BE2C (cell line): ENCODE results near the gene MOB3A.

ENCODE experiments used
- DNase-seq: peaks from one replicate; pipeline ENCODE4 v3.0.0-alpha.2; 2020
- H3K27me3 ChIP-seq: fragments of 250-450 bp; sonication (Bioruptor Pico); 2 replicates; pipeline ENCODE4 v1.5.1; 2020; ENCODE audit warnings: mild to moderate bottlenecking
- H3K36me3 ChIP-seq: fragments of 250-450 bp; sonication (Bioruptor Pico); 2 replicates; pipeline ENCODE4 v1.5.1; 2020; ENCODE audit warnings: mild to moderate bottlenecking
- H3K4me1 ChIP-seq: fragments of 250-450 bp; sonication (Bioruptor Pico); 2 replicates; pipeline ENCODE4 v1.5.1; 2020
- H3K4me3 ChIP-seq: 2 replicates; pipeline ENCODE4 v1.5.1; 2011; ENCODE audit warnings: low read depth, low read length
- H3K9me3 ChIP-seq: fragments of 250-450 bp; sonication (Bioruptor Pico); 2 replicates; pipeline ENCODE4 v1.5.1; 2020
- TF ChIP-seq, protein P1 (sequence below): IDR thresholded peaks from 2 replicates; pipeline ENCODE4 v1.5.1; 2012; ENCODE audit warnings: mild to moderate bottlenecking, low read depth, low read length

MOB3A gene

DNA sequence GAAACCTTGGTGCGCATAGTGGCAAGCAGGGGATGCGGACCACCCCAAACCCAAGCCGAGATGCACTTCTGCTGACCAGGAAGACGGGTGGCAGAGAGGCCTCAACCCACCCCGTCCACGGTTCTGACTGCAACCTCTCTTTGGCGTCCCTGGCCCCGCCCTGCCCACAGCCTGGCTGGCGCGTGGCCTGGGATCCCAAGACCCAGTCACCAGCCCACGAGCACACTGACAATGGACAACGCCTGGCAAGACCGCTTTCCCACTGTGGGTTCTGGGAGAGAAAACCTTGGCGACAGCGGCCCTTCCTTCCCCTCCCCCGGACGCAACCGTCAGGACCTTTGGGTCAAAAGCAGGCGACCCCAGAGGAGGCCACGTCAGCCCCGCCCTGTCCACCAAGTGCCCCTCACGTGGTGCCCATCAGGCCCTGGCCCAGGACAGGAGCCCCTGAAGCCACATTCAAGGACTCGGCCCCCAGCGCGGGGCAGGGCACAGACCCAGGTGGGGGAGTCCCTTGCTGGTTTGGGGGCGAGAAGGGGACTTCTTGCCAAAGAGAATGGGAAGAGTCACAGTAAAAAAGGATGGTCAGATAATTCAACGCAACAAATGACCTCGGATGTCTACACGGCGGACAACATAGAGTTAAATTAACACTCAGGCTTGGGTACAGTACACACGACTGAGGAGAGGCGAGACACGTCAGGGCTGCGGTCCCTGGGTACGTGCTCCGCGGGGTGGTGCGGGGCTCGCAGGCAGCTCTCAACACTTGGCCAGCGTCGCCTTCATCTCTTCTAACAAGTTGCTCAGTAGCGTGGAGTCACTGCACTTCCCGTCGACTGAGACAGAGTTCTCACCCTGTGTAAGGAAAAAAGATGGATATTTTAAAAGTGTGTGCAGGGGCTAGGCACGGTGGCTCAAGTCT lies 5.5 kb upstream of the MOB3A start:
- TF ChIP-seq, protein P1, sequence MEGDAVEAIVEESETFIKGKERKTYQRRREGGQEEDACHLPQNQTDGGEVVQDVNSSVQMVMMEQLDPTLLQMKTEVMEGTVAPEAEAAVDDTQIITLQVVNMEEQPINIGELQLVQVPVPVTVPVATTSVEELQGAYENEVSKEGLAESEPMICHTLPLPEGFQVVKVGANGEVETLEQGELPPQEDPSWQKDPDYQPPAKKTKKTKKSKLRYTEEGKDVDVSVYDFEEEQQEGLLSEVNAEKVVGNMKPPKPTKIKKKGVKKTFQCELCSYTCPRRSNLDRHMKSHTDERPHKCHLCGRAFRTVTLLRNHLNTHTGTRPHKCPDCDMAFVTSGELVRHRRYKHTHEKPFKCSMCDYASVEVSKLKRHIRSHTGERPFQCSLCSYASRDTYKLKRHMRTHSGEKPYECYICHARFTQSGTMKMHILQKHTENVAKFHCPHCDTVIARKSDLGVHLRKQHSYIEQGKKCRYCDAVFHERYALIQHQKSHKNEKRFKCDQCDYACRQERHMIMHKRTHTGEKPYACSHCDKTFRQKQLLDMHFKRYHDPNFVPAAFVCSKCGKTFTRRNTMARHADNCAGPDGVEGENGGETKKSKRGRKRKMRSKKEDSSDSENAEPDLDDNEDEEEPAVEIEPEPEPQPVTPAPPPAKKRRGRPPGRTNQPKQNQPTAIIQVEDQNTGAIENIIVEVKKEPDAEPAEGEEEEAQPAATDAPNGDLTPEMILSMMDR = no peak
- Histone ChIP-seq H3K9me3 (no peaks in the 10 kb centered on the region), H3K27me3 (no peaks in the 10 kb centered on the region), H3K36me3 (peaks cover 55% of the 10 kb centered on the region), H3K4me1 (no peaks in the 10 kb centered on the region), H3K4me3 (no peak overlapping the region)
- no peak for DNase-seq

DNA sequence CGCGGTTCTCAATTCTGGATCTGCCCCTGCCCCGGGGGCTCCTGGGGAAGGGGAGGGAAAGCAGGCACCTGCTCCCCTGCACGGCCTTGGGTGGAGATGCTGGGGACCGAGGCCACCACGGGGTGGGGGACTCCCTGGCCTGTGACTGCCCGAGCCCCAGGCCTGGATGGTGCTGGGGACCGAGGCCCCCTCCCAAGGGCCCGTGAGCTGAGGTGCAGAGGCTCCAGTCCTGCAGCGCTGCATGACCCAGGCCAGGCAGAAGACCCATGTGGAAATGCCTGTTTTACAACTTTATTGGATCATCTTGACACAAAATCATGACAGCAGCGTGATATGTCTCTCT lies 4.6 kb upstream of the MOB3A start:
- no peak for DNase-seq

DNA sequence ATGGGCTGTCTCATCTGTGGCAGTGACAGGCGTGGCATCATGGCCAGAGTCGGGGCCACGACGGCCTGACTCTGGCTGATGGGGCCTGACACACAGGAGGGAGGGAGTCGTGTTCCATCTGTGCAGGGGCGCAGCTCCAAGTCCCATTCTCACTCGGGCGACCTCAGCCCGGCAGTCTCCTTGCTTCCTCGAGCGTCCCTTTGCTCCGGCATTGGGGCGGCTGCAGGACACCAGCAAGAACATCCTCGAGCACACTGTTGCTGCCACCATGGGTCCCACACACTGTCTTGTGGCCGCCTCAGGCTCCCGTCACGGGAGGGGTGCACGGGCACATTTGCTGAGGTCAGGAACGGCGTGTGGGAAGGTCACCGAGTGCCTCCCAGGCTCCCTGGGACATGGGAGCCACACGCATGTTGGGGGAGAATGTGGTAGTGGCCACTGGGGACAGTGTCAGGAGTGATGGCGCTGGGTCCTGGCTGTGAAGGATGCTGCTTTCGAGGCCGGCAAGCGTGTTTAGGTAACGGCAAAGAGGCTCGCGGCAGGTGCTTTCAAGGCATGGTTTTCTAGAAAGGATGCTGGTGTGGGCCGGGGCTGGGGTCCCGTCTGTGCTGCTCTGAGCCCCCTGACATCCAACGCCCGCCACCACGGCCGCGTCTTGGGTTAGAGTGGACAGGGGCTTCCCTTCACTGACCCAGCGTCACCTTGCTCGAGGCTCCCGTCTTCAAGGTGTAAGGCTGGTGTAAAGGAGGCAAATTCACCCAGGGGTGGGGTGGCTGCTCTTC lies 4.0 kb upstream of the MOB3A start:
- Histone ChIP-seq H3K4me1 (no peaks in the 10 kb centered on the region), H3K4me3 (no peak overlapping the region), H3K9me3 (no peaks in the 10 kb centered on the region), H3K36me3 (peaks cover 40% of the 10 kb centered on the region), H3K27me3 (no peaks in the 10 kb centered on the region)
- TF ChIP-seq, protein P1 = no peak
- DNase-seq = no peak

More for the DNA sequence above, 4.6 kb upstream of the MOB3A start:
- Histone ChIP-seq H3K4me3 (no peak overlapping the region), H3K27me3 (no peaks in the 10 kb centered on the region), H3K4me1 (no peaks in the 10 kb centered on the region), H3K9me3 (no peaks in the 10 kb centered on the region), H3K36me3 (peaks cover 45% of the 10 kb centered on the region)
- TF ChIP-seq, protein P1 = no peak

DNA sequence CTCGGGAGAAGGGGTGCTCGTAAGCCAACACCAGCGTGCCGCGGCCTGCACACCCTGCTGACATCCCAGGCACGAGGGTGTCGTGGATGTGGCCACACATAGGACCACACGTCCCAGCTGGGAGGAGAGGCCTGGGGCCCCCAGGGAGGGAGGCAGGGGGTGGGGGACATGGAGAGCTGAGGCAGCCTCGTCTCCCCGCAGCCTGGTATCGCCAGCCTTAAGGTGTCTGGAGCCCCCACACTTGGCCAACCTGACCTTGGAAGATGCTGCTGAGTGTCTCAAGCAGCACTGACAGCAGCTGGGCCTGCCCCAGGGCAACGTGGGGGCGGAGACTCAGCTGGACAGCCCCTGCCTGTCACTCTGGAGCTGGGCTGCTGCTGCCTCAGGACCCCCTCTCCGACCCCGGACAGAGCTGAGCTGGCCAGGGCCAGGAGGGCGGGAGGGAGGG lies 3.0 kb upstream of the MOB3A start:
- Histone ChIP-seq H3K9me3 (no peaks in the 10 kb centered on the region), H3K4me1 (no peaks in the 10 kb centered on the region), H3K4me3 (no peak overlapping the region), H3K27me3 (no peaks in the 10 kb centered on the region), H3K36me3 (peaks cover 35% of the 10 kb centered on the region)
- no peak for DNase-seq
- TF ChIP-seq, protein P1 = no peak

DNA sequence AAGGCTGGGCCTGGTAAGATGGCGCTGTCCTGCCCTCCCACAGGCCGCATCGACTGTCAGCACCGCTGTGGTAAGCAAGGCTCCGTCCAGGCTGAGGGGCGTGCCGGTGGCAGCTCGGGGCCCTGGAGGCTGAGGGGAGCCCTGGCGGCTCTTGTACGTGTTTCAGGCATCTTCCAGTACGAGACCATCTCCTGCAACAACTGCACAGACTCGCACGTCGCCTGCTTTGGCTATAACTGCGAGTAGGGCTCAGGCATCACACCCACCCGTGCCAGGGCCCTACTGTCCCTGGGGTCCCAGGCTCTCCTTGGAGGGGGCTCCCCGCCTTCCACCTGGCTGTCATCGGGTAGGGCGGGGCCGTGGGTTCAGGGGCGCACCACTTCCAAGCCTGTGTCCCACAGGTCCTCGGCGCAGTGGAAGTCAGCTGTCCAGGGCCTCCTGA lies 1.8 kb upstream of the MOB3A start:
- H3K36me3 ChIP-seq = peaks cover 32% of the 10 kb centered on the region
- TF ChIP-seq, protein P1 = no peak
- no peak overlapping the region for H3K4me3 ChIP-seq

More for the DNA sequence above, 1.8 kb upstream of the MOB3A start:
- DNase-seq = no peak
- H3K9me3 ChIP-seq = no peaks in the 10 kb centered on the region
- H3K4me1 ChIP-seq = no peaks in the 10 kb centered on the region
- H3K27me3 ChIP-seq = no peaks in the 10 kb centered on the region
